HG03280 (cell line): ENCODE results near the gene HPSE.
"Not testable (repeated sequence)": the region's sequence is repeated elsewhere in the genome, so short reads cannot be mapped to it uniquely, and the experiment has no call there.

Experiments
- ATAC-seq: cut with Tn5 transposase; IDR thresholded peaks from one replicate; pipeline ENCODE4 v1.9.1; 2021; ENCODE audit warnings: mild to moderate bottlenecking, moderate library complexity; ENCODE audit not compliant: unreplicated experiment

HPSE gene

DNA sequence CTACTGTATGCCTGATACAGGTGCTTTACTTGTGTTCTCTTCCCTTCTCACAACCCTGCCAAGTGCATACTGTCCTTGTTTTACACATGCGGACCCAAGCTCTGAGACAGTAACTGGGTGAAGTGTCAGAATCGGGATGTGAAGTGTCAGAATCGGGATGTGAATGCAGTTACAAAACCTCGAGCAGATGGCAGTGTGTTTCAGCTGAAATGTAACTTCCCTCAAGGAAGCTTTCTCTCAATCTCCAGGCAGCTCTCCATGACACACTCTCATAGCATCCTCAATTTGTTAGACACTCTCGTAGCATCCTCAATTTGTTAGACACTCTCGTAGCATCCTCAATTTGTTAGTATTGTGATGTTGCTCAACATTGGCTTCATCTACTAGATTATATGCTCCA, 1.1 kb upstream of the HPSE start:
- no peak for ATAC-seq

DNA sequence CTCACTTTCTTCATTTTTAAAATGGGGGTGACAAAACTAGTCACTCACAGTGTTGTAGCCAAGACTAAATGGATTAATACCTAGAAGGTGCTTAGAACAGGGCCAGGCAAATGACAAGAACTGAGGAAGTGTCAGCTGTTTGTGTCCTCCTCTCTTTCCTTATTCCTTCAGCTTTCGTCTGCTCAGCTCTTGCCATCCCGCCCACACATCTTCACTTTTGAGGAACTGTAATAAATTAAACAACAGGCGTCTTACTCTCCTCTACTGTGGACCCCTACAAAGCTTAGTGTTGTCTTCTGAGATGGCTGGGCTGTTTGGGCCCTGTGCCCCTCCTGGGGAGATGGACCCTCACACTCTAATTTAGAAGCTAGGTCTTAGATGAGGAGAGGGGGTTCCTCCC, 2.7 kb downstream of the HPSE start:
- ATAC-seq: no peak

DNA sequence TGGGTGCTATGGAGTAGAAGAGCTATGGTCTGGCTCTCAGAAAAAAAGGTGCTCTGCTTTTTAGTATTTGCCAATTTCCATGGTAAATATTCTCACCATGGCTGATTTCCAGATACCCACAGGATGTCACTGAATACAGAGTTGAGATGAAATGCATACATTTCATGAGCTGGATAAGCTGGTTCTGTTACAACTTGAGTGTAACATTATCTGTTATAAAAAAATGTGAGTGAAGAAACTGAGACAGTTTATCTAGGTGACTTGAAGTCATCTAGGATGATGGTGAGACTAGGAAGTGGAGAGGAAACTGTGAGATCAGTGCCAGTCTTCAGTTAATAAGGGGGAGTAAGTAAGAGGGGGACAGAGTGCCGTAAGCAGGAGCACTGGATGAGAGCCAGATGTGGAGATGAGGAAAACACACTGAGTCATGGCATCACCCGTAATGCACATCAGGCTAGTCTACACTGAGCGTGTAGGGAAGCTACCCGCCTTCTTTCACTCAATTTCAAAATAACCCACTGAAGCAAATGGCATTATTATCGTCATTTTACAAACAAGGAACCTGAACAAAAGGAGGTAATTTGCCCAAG, 5.0 kb downstream of the HPSE start:
- ATAC-seq: no peak

DNA sequence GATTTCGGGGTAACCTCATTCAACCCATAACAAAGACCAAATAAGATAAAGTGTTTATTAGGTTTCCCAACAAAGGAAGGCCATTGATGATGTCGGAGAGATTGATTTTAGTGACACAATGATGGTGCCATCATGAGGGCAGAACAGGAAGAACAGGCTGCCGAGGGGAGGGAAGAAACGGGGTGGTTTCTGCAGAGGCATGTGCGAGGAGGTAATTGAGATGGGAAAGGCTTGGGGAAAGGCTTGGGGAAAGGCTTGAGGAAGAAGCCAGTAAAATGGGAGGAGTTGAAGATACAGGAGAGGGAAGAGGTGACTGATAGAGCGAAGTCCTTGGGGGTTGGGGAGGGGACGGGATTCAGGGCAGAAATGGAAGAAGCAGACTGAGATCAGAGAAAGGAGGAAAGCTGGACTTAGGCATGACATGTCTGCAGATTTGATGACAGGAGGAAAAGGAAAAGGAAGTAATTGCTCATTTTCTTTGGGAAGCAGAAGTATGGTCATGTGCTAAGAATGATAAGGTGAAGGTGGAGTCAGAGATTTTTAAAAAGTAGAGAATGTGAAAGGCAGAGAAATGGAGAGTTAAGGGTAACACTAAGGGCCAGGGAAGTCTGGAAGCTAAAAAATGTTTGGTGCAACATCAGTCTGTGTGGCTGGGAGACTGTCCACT, 6.0 kb downstream of the HPSE start:
- no peak for ATAC-seq

DNA sequence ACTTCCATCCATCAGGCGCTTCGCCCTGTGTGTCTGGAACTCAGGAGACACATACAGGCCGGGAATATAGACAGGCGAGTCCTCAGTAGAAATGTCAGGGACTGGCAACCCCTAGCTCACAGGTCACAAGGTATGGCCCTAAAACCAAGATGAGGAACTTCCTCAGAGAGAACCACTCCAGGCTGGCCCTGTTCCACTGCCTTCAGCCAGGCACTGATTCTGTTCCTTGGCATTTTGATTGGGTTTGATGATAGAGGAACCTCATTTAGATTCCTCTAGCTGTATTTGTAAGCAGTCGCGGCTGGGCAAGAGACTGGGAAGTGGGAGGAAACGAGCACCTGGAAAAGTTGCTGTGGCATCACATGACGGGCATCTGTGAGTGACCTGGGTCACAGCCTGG, 8.1 kb downstream of the HPSE start:
- ATAC-seq: no peak

DNA sequence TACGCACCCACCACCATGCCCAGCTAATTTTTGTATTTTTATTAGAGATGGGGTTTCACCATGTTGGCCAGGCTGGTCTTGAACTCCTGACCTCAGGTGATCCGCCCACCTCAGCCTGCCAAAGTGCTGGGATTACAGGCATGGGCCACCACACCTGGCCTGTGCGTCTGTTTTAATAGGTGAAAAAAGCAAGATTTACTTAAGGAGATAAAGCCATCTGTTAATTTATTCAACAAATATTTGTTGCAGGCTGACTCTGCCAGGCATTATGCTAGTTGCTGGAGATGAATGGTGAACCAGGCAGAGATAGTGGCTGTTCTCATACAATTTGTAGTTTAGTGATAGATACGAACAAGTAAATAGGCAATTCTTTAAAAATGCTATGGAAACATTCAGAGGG, 9.3 kb downstream of the HPSE start:
- not testable (repeated sequence) for ATAC-seq

DNA sequence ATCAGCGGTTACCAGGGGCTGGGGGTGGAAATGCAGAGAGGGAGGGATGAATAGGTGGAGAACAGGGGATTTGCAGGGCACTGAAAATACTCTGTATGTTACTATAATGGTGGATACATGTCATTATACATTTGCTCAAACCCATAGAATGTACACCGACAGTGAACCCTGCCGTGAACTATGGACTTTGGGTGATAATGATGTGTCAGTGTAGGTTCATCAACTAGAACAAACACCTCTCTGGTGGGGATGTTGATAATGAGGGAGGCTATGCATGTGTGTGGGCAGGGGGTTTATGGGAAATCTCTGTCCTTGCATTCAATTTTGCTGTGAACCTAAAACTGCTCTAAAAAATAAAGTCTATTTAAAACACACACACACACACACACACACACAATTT, 11.5 kb downstream of the HPSE start:
- ATAC-seq: no peak

DNA sequence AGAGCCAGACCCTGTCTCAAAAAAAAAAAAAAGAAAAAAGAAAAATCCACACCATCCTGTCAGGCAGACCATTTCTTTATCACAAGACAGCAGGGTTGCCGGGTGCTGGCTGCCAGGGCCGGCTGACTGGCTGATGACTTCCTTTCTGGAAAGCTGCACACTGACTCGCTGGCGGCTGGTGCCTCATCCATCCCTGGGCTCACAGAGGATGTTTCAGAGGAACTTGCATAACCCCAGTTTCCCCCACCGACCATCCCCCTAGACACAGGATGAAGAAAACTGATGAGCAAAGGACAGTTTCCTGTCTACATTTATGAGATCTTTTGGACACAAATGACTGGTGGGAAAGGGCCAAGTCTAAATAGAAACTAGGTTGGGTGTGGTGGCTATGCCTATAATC, 14.1 kb downstream of the HPSE start:
- ATAC-seq: no peak

DNA sequence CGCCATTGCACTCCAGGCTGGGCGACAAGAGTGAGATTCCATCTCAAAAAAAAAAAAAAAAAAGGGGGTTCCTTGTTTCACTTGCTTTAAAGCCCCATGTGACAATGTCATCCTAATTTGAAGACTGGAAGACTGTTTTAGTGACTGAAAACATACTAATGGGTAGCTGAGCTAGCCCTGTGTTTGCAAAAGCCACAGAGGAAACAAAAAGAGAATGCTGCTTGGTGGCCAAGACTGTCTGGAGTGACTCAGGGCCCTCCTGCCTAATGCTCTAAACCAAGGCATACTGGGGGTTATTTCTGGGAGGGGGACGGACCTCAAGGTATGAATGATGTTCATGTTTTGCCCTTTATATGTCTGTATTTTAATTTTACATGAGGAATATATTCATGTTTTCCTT, 16.0 kb downstream of the HPSE start:
- no peak for ATAC-seq

DNA sequence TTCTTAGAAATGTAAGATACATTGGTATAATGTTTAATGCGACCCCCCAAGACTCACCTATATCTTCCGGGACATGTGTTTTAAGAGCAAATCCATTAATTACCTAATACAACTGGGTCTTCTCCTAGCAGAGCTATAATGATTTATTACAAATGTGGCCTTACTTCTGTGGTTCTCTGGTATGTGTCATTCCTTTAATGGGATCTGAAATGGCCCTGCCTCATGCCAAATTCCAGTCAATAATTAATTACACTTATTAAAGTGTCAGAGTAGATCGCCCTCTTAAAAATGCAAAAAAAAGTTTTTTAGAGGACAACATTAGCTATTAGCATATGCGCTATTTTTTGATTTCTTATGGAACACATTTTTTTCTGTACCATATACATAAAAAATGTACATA, 17.0 kb downstream of the HPSE start:
- ATAC-seq: no peak

DNA sequence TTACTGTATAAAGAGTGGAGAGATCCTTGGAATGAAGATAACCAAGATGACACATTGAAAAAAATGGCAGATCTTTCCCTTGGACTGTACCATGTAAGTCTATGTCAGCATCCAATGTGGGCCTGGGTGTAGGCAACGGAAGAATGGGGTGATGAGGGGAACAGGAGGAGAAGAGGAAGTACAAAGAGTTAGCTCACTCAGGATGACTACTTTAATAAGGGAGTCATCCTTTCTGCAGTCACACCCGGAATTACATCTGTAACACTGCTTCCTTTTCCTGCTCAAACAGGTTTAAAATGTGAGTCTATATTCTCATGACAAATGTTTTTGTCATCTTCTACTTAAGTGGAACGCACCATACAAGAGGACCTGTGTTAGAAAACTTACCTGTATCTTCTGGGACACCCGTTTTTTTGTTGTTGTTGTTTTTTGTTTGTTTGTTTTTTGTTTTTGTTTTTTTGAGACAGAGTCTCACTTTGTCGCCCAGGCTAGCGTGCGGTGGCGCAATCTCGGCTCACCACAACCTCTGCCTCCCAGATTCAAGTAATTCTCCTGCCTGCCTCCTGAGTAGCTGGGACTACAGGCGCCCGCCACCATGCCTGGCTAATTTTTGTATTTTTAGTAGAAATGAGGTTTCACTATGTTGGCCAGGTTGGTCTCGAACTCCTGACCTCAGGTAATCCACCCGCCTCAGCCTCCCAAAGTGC, 18.0 kb downstream of the HPSE start:
- ATAC-seq: no peak

DNA sequence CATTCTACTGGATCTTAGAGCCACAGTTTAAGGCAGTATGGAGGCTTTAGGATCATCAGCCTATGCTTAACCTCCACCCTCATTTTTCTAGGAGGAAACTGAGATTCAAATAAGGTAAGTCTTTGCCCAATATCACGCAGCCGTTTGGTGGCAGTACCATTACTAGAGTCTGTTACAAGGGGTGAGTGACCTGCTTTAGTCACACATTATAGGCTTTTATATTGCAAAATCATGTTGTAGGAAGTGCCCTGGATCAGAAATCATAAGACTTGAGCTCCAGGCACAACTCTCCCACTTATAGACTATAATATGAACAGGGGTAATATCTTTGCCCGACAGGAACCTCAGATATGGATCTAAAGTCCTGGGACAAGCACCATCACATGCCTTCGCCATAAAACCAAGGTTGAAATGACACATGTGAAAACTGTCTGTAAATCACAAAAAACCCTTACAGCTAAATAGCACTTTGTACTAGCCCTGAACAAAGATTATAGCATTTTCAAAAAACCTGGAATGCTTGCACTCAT, 19.2 kb downstream of the HPSE start:
- no peak for ATAC-seq

DNA sequence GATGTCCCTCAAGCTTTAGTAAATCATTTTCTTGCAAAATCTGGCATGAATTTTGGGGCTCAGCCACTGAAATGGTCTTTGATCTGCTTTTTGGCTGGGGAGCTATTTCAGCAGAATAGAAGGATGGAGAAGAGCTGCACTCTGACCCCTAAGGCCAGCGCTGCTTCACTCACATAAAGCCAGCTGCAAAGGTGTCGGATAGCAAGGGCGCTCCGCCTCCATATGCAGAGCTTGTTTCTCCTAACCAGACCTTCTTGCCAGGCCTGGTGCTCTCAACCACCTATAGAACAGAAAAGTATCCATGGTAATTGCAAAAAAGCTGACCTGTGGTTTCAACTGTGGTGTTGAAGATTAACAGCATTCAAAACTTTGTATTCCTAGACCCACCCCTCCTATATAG, 26.0 kb downstream of the HPSE start:
- no peak for ATAC-seq

DNA sequence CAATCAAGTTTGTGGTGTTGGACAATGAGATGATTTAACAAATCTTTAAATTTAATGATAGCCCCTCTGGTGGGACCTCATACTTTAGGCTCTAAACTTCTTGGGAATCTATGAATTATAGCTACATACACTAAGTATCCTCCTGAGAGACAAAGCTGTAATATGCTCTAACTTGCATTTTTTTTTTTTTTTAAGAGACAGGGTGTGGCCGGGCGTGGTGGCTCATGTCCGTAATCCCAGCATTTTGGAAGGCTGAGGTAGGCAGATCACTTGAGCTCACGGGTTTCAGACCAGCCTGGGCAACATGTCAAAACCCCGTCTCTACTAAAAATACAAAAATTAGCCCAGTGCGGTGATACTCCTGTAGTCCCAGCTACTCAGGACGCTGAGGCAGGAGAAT, 26.7 kb downstream of the HPSE start:
- ATAC-seq: no peak

DNA sequence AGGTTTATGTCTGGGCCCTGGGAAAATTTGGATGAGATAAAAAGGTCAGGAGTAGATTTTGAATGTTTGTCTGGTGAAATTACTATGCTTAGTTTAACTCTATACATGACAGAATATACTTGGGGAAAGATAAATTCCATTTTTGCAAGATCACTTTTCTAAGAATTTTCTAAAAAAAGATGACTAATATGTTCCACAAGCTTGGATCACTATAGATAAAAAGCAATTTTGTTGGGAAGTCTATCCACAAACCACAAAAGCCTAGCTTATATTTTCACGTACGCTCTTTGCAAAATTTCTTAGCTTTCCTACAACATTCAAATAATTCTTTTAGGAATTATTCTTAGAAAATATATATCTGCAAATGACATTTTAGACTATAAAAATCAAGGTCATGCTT, 29.5 kb downstream of the HPSE start:
- ATAC-seq: no peak

DNA sequence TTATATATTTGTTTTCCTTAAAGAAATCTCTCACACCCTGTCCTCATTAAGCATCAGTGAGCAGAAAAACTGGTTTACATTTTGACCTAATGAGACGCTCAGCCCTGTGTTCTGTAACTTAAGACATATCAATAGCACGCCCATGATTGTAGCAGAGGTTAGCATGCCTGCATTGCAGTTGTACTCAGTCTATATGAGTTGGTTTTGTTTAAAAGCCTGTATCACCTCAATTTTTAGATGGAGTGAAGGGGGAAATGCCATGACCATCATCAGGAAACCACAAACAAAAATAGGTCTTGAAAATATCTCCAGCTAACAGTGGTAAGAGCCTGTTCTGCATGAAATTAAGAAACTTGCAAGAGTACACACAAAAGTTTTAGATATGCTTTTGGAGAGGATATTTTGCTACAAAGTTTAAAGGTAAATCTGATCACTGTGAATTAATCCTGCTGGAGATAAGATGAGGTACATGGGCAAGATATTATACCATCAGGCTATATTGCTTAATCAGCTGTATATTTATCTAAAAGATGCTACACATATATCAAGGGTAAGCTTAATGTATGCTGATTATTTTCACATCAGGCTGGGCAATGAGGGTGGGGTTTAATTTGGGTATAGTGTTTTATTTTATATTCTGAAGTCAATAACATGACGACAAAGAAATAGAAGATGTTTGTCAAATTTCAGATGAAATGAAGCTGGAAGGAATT, 36.9 kb downstream of the HPSE start:
- ATAC-seq: no peak

DNA sequence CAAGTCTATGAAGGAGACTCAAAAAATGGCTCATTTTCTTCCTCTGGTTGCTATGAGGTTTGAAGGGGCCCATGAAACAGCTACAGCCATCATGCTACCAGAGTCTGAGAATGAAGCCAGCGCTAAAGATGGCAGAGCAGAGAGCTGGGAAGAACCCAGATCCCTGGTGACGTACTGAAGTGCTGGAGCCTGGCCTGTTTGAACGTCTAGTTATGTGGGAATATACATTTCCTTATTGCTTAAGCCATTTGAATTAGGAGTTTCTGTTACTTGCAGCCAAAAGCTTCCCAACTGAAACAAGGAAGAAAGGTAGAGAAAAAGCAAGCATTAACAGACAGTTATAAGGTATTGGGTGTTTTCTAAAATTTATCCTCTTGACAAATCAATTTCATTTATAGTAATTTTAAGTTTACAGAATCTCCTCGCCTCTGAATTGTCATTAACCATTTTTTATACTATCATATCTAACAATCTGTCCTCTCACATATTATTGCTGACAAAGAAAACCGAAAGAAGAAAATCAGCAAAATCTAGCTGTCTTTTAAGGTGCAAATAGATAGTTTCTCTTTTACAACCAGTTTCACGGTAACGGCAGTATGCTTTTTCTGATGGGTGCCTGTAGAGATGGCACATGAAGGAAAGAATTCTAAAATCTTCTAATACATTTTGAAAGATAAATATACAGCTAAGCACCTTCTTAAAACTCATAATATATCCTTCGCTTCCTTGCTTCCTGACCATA, 41.2 kb downstream of the HPSE start:
- no peak for ATAC-seq

DNA sequence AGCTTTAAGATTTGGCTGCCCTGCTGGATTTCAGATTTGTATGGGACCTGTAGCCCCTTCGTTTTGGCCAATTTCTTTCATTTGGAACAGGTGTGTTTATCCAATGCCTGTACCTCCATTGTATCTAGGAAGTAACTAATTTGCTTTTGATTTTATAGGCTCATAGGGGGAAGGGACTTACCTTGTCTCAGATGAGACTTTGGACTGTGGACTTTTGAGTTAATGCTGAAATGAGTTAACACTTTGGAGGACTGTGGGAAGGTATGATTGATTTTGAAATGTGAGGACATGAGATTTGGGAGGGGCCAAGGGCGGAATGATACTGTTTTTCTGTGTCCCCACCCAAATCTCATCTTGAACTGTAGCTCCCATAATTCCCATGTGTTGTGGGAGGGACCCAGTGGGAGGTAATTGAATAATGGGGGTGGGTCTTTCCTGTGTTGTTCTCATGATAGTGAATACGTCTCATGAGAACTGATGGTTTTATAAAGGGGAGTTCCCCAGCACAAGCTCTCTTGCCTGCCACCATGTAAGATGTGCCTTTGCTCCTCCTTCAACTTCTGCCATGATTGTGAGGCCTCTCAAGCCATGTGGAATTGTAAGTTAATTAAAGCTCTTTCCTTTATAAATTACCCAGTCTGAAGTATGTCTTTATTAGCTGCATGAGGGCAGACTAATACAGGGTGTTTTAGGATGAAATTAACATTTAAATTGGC, 44.4 kb downstream of the HPSE start:
- not testable (repeated sequence) for ATAC-seq

DNA sequence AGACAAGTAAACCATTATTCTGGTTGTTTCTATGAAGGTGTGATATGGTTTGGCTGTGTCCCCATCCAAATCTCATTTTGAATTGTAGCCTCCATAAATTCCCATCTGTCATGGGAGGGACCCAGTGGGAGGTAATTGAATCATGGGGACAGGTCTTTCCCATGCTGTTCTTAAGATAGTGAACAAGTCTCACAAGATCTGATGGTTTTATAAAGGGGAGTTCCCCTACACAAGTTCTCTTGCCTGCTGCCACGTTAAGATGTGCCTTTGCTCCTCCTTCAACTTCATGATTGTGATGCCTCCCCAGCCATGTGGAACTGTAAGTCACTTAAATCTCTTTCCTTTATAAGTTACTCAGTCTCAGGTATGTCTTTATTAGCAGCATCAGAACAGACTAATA, 46.3 kb downstream of the HPSE start:
- not testable (repeated sequence) for ATAC-seq

DNA sequence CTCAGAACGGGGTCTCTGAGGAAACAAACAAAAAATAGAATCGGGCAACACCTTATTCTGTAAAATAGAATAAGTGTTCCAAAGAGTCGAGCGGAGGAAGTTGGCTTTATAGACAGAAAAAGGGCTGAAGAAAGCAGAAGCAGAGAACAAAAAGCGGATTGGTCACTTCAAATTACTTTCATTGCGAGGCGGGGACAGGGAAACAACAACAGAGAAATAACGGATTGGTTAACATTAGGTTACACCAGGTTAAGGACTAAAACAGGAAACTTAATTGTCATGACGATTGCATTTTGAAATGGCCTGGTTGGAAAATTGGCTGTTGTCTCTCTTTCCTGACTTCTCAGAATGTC, 49.6 kb downstream of the HPSE start:
- ATAC-seq: peak; percentile 6
